ENCODE measurements around the gene CDKAL1.
A peak's percentile ranks its signal among the peaks of the same experiment; 100 is the strongest.
"Not testable (repeated sequence)": the region's sequence is repeated elsewhere in the genome, so short reads cannot be mapped to it uniquely, and the experiment has no call there.

CDKAL1 gene

DNA sequence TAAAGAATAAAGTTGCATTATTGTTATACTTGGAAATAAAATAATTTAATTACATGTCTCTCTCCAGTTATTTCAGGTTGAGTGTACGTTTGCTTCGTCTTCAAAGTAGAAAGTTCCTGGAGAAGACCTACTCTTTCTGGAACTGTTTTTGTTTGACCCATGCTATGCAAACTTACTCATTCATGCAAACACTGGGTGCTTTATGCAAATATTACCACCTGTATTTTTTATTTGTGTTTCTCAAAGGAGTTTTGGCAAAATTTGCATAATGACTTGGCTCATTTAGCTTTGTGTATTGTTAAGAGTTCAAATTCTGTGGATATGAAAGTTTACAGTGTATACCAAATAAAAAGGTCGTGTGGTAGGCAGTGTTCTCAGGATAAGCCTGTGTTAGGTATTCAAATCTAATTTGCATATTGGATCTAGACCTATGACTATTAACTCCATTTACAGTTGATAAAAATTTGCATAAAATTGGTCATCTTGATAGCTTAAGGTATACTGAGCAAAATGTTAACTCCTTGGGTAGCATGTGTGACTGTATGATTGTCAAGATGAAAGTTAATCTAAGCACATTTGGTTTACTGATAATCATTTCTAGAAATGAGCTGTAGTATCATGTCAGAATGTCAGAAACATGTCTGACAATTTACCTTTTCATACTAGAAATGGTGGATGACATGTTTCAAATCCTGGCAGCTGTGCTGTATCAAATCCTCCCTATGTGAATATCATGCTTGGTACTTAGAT is 65.2 kb downstream of the CDKAL1 start:
- no peak for DNase-seq

DNA sequence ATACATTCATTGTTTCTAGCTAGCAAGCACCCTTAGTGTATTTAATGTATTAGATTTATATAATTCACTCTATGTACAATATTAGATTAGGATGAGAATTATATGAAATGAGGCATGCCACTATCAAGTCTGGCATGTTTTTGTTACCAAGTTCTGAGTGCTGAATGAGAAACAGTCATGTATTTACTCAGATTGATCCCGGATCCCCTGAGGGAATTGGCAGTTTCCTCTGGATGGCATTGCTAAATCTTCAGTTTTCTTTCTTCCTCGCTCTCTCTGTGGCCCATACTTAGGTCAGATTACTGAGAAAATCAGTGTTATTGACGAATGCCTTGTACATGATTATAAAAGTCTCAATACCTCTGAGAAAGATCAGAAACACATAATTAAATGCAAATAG is 66.6 kb downstream of the CDKAL1 start:
- no peak for DNase-seq

DNA sequence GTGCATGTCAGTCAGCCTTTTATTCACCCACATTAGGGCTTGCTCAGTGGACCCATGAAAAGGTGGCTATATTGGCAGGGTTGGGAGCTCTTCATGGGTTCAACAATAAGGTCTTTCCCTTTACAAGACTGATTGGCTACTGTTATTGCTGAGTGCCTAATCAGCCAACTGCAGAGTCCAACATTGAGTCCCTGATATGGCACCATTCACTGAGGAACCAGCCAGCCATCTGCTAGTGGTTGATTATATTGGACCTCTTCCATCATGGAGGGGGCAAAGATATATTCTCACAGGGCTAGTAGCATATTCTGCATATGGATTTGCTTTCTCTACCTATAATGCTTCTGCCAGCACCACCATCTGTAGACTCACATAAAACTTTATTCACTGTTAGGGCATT is 69.9 kb downstream of the CDKAL1 start:
- no peak for DNase-seq

DNA sequence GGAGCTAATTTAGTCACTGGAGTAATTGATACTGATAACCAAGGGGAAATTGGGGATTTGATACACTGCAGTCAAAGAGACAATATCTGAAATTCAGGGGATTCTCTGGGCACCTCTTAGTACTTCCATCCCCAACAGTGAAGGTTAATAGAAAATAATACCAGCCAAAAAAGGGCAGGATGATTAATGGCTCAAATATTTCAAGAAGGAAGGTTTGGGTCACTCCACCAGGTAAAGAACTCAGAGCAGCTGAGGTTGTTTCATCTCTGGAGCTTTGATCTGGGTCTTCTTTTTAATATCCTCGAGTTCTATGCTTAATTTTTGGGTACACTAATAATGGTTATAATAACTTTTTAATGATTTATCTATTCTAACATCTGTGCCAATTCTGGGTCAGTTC is 70.8 kb downstream of the CDKAL1 start:
- DNase-seq: no peak

DNA sequence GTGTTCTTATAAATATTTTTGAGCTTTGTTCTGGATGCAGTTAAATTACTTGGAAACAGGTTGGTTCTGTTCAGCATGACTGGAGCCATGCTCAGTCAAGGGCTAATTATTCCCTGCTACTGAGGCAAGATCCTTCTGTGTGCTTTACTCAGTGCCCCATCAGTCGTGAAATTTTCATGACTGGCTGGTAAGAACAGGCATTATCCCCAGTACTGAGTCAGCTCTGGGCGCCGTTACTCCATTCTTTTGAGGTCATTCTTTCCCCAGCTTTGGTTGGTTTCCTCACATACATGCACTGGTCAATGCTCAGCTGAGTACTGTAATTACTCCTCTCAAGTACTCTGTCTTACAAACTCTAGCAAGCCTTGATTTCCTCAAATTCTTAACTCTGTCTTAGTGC is 71.3 kb downstream of the CDKAL1 start:
- DNase-seq: no peak

DNA sequence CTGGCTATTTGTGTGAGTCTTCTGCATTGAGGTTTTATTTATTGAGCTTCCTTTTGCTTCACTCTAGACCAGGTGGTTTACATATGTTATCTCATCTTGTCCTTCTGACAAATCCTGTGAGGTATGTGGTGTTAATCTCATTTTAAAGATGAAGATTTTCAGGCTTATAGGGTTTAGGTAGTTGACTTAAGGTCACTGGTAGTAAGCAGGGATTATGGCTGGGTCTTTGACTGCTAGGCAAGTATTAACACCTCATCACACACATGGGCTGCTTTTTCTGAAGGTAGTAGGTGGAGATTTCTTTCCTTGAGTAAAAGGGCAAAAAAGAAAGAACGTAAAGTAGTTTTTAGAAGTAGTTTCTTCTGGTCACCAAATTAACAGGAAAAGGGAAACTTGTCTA is 72.6 kb downstream of the CDKAL1 start:
- no peak for DNase-seq

DNA sequence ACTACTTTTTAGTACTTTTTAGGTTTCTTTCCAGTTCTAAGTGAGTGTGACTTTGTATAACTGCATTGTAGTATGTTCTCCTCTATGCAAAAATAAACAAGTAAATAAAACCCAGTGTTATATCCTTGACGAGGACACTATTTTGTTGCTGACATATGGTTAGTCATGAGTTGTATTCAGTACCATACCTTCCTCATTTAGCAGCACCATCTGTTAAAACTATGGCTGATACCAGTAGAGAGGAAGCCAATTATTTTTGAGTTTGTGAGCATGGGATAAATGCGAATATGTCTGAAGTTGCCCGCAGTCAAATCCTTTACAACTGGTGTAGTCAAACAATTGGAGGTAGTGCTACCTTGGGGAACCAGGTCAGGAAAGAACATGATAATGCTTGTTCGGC is 74.1 kb downstream of the CDKAL1 start:
- no peak for DNase-seq

DNA sequence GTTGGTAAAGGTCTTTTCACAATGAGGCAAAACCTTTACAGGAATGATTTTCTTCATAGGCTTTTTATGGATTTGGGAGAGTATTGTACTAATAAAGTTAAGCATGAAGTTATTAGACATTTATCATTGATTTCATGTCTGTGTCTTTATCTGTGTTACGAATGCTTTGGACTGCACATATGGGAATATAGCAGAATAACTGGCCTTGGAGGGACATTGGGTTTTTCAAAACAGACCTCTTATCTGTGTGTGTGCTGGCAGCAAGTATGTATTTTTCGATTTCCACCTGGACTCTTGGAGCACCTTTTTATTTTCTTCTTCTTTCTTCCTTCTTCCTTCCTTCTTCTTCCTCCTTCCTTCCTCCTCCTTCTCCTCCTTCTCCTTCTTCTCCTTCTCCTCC is 74.6 kb downstream of the CDKAL1 start:
- DNase-seq: no peak

DNA sequence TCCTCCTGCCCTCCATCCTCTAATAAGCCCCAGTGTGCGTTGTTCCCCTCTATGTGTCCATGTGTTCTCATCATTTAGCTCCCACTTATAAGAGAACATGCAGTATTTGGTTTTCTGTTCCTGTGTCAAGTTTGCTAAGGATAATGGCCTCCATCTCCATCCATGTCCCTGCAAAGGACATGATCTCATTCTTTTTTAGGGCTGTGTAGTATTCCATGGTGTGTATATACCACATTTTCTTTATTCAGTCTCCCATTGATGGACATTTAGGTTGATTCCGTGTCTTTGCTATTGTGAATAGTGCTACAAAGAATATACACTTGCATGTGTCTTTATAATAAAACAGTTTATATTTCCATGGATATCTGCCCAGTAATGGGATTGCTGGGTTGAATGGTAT is 75.7 kb downstream of the CDKAL1 start:
- not testable (repeated sequence) for DNase-seq

DNA sequence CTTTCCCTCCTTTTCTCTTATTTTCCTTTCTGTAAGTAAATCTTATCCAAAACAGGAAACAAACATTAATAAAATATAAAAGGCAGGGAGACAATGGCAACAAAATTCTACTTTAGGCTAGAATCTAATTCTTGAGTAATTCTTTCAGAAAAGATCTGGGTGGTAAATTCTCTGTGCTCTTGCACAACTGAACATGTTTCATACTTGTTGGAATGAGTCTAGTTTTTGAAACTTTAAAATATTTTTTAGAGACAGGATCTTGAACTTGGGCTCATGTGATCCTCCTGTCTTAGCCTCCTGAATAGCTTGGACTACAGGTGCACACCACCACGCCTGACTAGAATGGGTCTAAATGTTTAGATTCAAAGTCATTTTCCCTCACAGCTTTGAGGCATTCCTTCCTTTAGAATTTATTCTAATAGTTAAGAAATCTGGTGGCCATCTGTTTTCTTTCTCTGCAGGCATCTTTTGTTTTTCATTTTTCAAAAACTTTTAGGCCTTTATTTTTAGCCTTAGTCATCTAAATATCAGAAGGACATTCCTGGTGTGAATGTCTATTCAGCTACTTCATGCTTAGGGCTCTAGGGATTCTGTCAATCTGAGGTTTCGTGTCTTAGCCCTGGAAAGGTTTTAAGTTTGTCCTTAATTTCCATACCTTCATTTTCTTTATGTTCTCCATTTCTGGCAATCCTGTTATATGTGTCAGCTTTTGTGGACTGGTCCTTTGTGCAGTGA is 76.5 kb downstream of the CDKAL1 start:
- no peak for DNase-seq

DNA sequence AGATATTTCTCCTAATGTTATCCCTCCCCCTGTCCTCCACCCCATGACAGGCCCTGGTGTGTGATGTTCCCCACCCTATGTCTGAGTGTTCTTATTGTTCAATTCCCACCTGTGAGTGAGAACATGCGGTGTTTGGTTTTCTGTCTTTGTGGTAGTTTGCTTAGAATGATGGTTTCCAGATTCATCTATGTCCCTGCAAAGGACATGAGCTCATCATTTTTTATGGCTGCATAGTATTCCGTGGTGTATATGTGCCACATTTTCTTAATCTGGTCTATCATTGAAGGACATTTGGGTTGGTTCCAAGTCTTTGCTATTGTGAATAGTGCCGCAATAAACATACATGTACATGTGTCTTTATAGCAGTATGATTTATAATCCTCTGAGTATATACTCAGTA is 83.3 kb downstream of the CDKAL1 start:
- not testable (repeated sequence) for DNase-seq

DNA sequence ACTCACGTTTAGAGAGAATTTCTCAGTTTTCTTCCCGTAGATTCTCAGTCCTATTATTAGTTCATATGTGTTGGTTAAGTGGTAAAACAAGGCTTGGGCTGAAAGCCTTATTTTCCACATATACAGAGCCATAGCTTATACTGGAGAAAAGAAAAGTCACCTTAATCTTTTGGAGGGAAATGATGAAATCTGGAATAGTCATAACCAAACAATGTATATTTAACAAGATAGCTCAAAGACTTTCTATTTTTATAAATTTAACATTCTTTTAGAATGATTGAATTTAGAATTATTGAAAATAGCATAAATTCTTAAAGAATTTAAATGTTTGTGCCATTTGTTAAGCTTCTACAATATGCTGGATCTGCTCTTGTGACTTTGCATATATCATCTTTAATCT is 85.8 kb downstream of the CDKAL1 start:
- DNase-seq: no peak

DNA sequence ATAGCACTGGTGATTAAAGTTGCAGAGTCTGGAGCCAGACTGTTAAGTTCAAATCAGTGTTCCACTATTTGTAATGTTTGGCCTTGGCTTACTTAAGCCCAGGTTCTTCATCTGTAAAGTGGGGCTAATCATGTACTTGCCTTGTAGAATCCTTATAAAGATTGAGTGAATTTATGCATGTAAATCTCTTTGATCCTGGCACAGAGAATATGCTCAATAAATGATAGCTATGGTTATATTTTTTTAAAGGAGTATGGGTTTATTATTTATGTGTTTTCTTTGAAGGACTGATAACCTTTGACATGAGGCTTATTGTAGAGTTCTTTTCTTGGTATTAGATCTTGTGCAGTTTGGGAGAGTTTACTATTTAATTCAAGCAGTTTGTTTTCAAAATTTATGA is 89.5 kb downstream of the CDKAL1 start:
- no peak for DNase-seq

DNA sequence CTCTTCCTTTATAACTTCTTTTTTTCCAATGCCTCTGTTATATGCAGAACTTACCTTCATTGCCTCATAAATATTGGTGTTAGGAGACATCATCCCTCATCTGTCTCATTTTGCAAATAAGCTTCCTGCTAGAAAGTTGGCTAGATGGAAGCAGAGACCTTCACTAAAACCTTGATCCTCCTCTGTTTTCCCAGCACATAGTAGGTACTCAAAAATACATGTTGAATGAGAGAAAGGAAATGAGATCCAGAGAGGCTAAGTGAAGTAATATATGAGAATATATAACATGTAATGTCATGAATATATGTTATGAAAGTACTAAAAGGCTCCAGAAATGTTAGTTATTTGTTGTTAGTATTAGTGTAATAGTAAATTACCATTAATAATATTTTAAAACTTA is 91.9 kb downstream of the CDKAL1 start:
- DNase-seq: no peak

DNA sequence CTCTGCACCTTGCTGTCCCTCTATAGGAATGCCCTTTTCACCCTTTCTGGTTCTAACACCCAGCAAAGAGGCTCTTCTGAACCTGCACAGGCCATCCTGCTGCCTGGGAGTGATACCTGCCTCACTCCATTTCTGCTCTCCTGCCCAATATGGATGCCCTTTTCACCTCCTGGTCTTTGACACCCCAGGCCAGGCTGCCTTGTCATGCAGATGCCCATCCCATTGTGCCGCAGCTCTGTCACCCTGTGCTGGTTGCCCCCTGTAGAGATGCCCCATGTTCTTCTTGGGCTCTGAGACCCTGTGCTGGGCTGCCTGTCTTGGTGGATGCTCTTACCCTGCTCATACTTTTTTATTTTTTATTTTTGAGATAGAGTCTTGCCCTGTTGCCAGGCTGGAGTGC is 95.3 kb downstream of the CDKAL1 start:
- no peak for DNase-seq

DNA sequence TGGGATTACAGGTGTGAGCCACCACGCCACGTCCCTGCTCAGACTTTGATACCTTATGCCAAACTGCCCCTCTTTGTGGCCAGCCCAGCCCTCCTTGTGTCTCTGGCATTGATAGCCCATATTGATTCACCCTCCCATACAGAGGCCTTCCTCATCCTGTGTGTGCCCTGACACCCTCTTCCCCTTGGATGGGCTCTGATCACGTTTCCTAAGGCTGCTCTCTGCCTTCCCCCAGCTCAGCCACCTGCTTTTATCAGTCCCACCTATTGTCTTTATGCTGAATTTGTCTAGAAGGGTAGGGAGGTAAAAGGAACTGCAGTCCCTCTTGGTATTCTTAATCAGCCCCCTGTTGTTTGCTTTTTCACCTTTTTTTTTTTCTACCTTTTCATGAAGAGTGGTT is 95.9 kb downstream of the CDKAL1 start:
- DNase-seq: no peak

DNA sequence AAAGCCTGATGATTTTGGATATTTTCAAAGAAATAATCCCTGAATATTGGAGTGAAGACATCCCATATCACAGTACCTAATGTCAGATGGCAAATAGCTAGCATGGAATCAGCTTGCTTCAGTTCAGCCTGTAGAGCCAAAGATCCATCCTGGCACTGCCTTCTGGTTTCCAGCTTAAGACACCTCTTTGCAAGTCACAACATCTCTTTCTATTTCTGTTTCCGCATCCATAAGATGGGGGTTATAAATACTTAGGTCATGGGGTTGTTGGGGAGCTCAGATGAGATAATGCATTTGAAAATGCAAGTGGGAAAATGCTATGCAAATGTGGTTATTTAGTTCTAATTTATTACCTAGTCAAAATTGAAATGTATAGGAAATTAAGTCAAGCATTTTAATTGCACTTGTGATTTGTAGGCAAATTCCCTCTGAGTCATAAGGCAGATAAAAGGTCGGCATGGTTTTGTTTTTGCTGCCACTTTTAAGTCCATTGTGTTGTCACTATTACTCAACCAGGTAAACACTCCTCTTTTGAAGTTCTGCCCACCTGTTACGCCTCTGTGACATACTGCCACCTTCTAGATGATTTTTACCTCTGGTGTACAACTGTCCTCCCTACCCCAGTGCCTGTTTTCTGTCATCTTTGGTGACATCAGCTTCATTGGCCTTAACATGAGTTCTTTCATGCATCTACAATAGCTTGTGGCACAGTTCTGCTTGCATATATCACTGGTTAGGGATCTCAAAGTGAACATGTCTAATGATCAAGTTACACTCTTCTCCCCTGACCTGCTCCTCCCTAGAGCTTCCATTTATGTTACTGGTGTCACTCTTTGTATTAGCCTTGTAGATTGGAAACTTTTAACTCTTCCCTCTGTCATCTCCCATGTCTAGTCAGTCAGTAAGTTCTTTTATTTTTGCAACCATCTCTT is 96.6 kb downstream of the CDKAL1 start:
- DNase-seq: peak; percentile 8

DNA sequence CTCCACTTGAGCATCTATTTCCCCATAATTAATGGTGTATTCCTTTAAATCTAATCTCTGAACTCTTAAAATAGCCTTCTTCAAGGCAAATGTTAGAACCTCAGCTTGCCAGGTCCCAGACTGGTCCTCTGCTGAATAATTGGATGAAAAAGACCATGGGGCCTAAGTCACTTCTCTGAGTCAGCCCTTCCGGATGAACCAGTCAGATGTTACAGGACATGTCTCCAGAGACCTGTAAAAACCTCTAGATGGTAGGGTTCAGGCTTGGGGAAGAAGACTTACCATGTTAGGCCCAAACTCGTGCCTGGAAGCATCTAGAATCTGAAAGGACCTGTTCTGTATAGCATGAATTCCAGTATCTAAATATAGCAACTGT is 97.3 kb downstream of the CDKAL1 start:
- no peak for DNase-seq

DNA sequence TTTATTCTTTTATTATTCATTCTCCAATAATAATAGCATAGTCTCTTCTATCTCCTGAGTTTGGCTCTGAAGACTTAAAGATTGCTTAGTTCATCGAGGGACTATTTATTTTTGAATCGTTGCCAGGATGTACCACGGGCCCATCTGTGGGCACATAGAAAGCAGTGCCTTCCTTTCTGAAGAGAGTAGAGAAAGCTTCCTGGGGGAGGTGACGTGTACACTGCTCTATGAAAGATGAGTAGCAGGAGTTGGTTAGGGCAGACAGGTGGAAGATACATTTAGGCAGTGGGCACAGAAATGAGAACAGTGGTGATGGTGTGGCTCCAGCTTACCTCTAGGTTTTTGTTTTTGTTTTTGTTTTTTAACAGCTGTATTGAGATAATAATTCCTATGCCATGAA is 98.4 kb downstream of the CDKAL1 start:
- DNase-seq: no peak

DNA sequence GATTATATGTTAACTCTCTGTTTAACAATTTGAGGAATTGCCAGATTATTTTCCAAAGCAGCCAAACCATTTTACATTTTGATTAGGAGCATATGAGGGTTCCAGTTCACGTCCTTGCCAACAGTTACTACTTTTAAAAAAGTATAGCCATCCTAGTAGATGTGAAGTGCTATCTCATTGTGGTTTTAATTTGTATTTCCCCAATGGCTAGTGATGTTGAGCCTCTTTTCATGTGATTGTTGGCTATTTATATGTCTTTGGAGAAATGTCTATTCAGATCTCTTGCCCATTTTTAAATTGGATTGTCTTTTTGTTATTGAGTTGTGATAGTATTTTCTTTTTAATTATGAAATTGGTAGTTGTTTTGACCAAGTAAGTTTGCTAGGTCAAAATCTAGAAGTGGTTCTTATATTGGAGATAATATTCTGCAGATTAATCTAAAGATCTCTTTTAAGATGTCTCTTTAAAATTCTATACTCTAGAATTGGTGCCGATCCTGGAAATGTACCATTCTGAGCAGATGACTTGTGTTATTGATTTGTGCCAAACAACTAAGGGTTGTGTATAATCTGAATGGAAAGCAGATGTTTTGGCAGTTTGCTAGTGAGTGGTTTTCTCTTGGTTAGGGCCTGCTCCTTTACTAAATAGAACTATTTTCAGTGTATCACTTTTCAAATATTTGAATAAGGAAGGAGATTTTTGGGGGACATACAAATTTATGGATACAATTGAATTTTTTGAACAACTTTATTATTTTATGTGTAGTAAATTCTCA is 99.5 kb downstream of the CDKAL1 start:
- no peak for DNase-seq

DNA sequence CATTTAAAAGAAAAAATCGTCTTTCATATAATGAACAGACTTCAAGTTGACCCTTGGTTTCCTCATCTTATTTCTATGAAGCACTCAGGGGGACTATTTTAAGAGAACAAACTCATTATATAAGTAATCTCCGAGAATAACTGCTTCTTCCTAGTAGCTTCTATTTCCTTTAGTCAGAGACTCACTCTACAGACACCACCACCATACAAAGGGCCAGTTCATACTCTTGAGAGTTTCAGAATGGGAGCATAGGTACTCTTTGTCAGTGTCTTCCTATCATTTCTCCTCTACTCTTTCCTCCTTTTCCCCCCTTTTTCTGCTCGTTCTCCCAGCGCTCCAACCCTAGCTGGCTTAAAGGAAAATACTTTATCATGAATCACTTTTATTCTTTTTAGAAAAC is 104.9 kb downstream of the CDKAL1 start:
- DNase-seq: no peak

DNA sequence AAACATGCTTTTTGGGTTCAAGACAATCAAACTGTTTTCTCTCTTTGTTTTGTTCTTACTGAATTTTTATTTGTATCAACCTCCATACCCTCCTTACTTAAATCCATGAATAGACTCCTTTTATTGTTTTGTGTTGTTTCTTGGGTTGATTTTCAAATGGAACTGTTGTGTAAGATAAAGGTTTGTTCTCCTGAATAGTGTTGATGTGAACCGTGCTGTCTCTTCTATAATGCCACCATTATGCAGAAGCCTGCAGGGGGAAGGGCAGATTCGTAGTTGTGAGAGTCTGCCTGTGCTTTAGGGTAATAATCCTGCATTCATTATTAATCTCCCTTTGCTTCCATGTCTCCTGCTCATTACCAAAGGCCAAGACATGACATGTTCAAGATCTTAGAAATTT is 105.9 kb downstream of the CDKAL1 start:
- DNase-seq: no peak

DNA sequence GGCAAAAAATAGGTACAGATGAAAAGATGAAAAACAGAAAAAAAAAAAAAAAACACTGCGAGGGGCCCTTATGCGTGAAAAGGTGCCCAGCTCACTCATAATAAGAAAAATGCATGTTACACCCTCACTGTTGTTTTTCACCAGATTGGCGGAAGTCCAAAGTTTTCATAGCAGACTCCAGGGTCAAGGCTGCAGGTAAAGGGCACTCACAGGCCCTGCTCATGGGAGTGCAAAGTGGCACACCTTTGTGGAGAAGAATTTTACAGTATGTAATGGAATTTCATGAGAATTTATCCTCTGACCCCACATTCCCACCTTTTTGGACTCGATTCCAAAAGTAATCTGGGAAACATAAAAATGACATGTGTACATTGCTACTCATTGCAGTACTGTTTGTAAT is 108.2 kb downstream of the CDKAL1 start:
- no peak for DNase-seq

Data from stimulated activated CD4-positive, alpha-beta T cell treated with anti-CD3 and anti-CD28 coated beads, Interleukin-15, amount 100 ng/mL, for 24 hours (primary cell).